K562 (cell line): ENCODE data around the gene CREB5. TPM values are rescaled to one million over a fixed set of nuclear protein-coding genes. Genes with fewer than 3 reads are reported as not detected.

Experiments used
- ATAC-seq: fragments of 200-7000 bp; cut with Tn5 transposase; 3 replicates; pipeline ENCODE4 v1.9.1; 2020; ENCODE audit warnings: moderate library complexity
- BruUV-seq: library from RNA; stranded (reverse); fragments of 400-500 nt; replicated peaks from 2 replicates; lab custom pipeline; 2021; lab: Mats Ljungman, UMichigan
- CTCF ChIA-PET: fragments of 300-600 bp; formaldehyde crosslinking; extraction: SDS; loops from one replicate; lab custom pipeline; 2021; ENCODE audit warnings: low intra/inter-chr PET ratio; lab: Yijun Ruan, JAX
- POLR2A ChIA-PET: fragments of 300-600, 350-650 bp; sonication (Branson Sonifier 250); formaldehyde crosslinking; extraction: SDS; loops from one replicate; lab custom pipeline; 2021; ENCODE audit warnings: antibody characterized with exemption, inconsistent platforms; lab: Yijun Ruan, JAX
- DNase-seq, 4 experiments: peaks; one replicate each; pipeline versions ENCODE4 v3.0.0 to v3.0.0-alpha.2; 2011 to 2018; ENCODE audit warnings: low spot score in 3 of 4, mixed read lengths in 3 of 4; ENCODE audit errors: extremely low read depth in 1 of 4
- FAIRE-seq: peaks from 2 replicates; lab custom pipeline; 2011; peaks lifted over from hg19 to GRCh38; lab: Jason Lieb, UNC
- H2AFZ ChIP-seq: 2 replicates; pipeline ENCODE4 v1.6.0; 2011; ENCODE audit warnings: low read depth, low read length, control low read depth, inconsistent platforms
- H3K27ac ChIP-seq: fragments of 200-600 bp; 3 replicates; pipeline ENCODE4 v1.8.0; 2011; ENCODE audit warnings: low read depth, mild to moderate bottlenecking, control low read depth, inconsistent platforms, low read length, moderate library complexity, mixed read lengths; ENCODE audit errors: extremely low read depth
- H3K27me3 ChIP-seq, 2 experiments: fragments of 300-600 bp in 1 of 2; 2 replicates in 1 of 2; 3 replicates in 1 of 2; pipeline versions ENCODE4 v1.6.0 to v1.8.0; 2011; ENCODE audit warnings: inconsistent platforms in 2 of 2, low read length in 2 of 2, mild to moderate bottlenecking in 1 of 2, mixed read lengths in 1 of 2, moderate library complexity in 1 of 2; ENCODE audit not compliant: control insufficient read depth in 2 of 2, insufficient read depth in 2 of 2
- H3K36me3 ChIP-seq: fragments of 300-600 bp; 3 replicates; pipeline ENCODE4 v1.8.0; 2011; ENCODE audit warnings: mild to moderate bottlenecking, low read length, inconsistent platforms; ENCODE audit not compliant: control insufficient read depth, insufficient read depth
- H3K4me1 ChIP-seq, 2 experiments: fragments of 200-600 bp in 1 of 2; replicated peaks in 1 of 2; 2 replicates in 1 of 2; 3 replicates in 1 of 2; pipeline versions ENCODE4 v1.5.1 to v1.8.0; 2011; ENCODE audit warnings: inconsistent platforms in 2 of 2, low read length in 2 of 2, mild to moderate bottlenecking in 1 of 2, mixed read lengths in 1 of 2, moderate library complexity in 1 of 2; ENCODE audit not compliant: control insufficient read depth in 2 of 2, insufficient read depth in 2 of 2
- H3K4me2 ChIP-seq: 2 replicates; pipeline ENCODE4 v1.6.1; 2011; ENCODE audit warnings: low read length, control low read depth, inconsistent platforms, mixed read lengths; ENCODE audit not compliant: insufficient read depth
- H3K4me3 ChIP-seq: fragments of 200-600 bp; sonication (generic), shearing (Covaris generic); 2 replicates; pipeline ENCODE4 v1.5.1; 2016; ENCODE audit warnings: control low read depth, inconsistent platforms
- H3K79me2 ChIP-seq: fragments of 200-600 bp; 3 replicates; pipeline ENCODE4 v1.8.0; 2011; ENCODE audit warnings: low read length, inconsistent platforms; ENCODE audit not compliant: control insufficient read depth, insufficient read depth
- H3K9ac ChIP-seq, 2 experiments: 2 replicates each; pipeline versions ENCODE4 v1.6.0 to v1.6.1; 2011; ENCODE audit warnings: low read depth in 2 of 2, low read length in 2 of 2, control low read depth in 1 of 2, inconsistent platforms in 1 of 2, mild to moderate bottlenecking in 1 of 2, mixed read lengths in 1 of 2; ENCODE audit not compliant: insufficient read depth in 1 of 2
- H3K9me1 ChIP-seq: one replicate; pipeline ENCODE4 v1.6.0; 2011; ENCODE audit warnings: inconsistent platforms, mild to moderate bottlenecking, low read length, moderate library complexity; ENCODE audit not compliant: control insufficient read depth, insufficient read depth
- H3K9me3 ChIP-seq: replicated peaks from 2 replicates; pipeline ENCODE4 v1.5.1; 2011; ENCODE audit warnings: low read depth, low read length, inconsistent platforms; ENCODE audit not compliant: control insufficient read depth, insufficient read depth
- H4K20me1 ChIP-seq: replicated peaks from 2 replicates; pipeline ENCODE4 v1.6.1; 2011; ENCODE audit warnings: low read length, inconsistent platforms, mixed read lengths; ENCODE audit not compliant: control insufficient read depth, insufficient read depth
- POLR2AphosphoS5 ChIP-seq: IDR thresholded peaks from 2 replicates; pipeline ENCODE4 v1.6.1; 2011; ENCODE audit warnings: mild to moderate bottlenecking, low read depth, low read length, moderate library complexity; ENCODE audit not compliant: control insufficient read depth, insufficient read depth
- RBM14 ChIP-seq: fragments of 200-400 bp; formaldehyde crosslinking; IDR thresholded peaks from 2 replicates; pipeline ENCODE4 v1.6.1; 2018; ENCODE audit warnings: low read depth, mild to moderate bottlenecking, low read length, moderate library complexity, borderline replicate concordance; ENCODE audit not compliant: insufficient read depth
- ZBTB8A ChIP-seq: fragments of 450-650 bp; IDR thresholded peaks from 2 replicates; pipeline ENCODE4 v1.6.1; 2018; ENCODE audit warnings: mild to moderate bottlenecking, moderate library complexity; ENCODE audit not compliant: partially characterized antibody
- WGBS: fragments of 100-300 bp; shearing (Covaris generic); methylation state at CpG from one replicate; pipeline ENCODE4 v1.1.6; 2016; ENCODE audit warnings: low coverage, mixed read lengths; ENCODE audit not compliant: insufficient coverage; ENCODE audit errors: missing lambda C conversion rate; 5-methylcytosine and 5-hydroxymethylcytosine counted together
- in situ Hi-C: fragments of 300-500 bp; cut with MboI; formaldehyde crosslinking; loops from 4 replicates; pipeline ENCODE4 v1.15.0; 2018; ENCODE audit warnings: inconsistent platforms, mixed read lengths
- intact Hi-C: fragments of 100-400 bp; cut with micrococcal nuclease; formaldehyde crosslinking; loops from 2 replicates; pipeline ENCODE4 v1.14.2; 2022
- polyA plus RNA-seq, 8 experiments: library from polyadenylated mRNA; depleted of rRNA in 4 of 8; stranded (reverse) in 5 of 8; unstranded in 3 of 8; fragments of >200 nt; fragmentation: Nextera tagmentation in 2 of 8; fragmentation: Illumina TruSeq in 1 of 8; extraction: Ambion mirVana in 2 of 8; extraction: Trizol in 1 of 8; gene quantifications; 2 replicates each; pipeline versions ENCODE4 v1.2.1 to v1.2.3, GENCODE V29; 2011 to 2014; ENCODE audit warnings: inconsistent platforms in 1 of 8, missing spikeins in 1 of 8
- total RNA-seq, 7 experiments: library from RNA; depleted of rRNA in 6 of 7; stranded (reverse); fragments of >200 nt in 6 of 7; fragmentation: Illumina TruSeq in 2 of 7; extraction: Trizol in 2 of 7; gene quantifications; 2 replicates each; pipeline versions ENCODE4 v1.2.1 to v1.2.3, GENCODE V29; 2011 to 2021; ENCODE audit warnings: low replicate concordance in 1 of 7
- TF ChIP-seq, protein P1 (sequence below): fragments of 450-650 bp; IDR thresholded peaks from 2 replicates; pipeline ENCODE4 v1.6.1; 2018; ENCODE audit not compliant: partially characterized antibody

CREB5 gene
- total and polyA plus RNA-seq, 9 of the 15 experiments (the other 6 are each of a cell fraction or from before 2014, with no cell fraction given) = 0.33 to 6.4 (median 1.8) TPM

GRCh38 chr7:28802450-28802849 lies 390.1 kb downstream of the CREB5 start:
- intact Hi-C loops (no loop called here), in situ Hi-C loops (no loop called here)
- DNase-seq (no peak), ATAC-seq (no peak), FAIRE-seq (no peak)
- TF ChIP-seq, protein P1, sequence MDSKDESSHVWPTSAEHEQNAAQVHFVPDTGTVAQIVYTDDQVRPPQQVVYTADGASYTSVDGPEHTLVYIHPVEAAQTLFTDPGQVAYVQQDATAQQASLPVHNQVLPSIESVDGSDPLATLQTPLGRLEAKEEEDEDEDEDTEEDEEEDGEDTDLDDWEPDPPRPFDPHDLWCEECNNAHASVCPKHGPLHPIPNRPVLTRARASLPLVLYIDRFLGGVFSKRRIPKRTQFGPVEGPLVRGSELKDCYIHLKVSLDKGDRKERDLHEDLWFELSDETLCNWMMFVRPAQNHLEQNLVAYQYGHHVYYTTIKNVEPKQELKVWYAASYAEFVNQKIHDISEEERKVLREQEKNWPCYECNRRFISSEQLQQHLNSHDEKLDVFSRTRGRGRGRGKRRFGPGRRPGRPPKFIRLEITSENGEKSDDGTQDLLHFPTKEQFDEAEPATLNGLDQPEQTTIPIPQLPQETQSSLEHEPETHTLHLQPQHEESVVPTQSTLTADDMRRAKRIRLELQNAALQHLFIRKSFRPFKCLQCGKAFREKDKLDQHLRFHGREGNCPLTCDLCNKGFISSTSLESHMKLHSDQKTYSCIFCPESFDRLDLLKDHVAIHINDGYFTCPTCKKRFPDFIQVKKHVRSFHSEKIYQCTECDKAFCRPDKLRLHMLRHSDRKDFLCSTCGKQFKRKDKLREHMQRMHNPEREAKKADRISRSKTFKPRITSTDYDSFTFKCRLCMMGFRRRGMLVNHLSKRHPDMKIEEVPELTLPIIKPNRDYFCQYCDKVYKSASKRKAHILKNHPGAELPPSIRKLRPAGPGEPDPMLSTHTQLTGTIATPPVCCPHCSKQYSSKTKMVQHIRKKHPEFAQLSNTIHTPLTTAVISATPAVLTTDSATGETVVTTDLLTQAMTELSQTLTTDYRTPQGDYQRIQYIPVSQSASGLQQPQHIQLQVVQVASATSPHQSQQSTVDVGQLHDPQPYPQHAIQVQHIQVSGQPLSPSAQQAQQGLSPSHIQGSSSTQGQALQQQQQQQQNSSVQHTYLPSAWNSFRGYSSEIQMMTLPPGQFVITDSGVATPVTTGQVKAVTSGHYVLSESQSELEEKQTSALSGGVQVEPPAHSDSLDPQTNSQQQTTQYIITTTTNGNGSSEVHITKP = no peak
- TF ChIP-seq POLR2AphosphoS5 (no peak), RBM14 (no peak), ZBTB8A (no peak)
- H3K79me2 ChIP-seq = no peaks in the 10 kb centered on the region
- H3K9ac ChIP-seq = no peak overlapping the region
- POLR2A ChIA-PET = no interaction called here
- CTCF ChIA-PET = no interaction called here
- 0 out of 5 replicates have a peak, but pooled peaks cover 0 to 4% of the 10 kb centered on the region in 2 experiments for H3K27me3 ChIP-seq
- 7% methylated on average over 5 of the region's 5 CpGs for WGBS
- no peaks in the 10 kb centered on the region for H3K9me3 ChIP-seq
- no peaks in the 10 kb centered on the region; the same call in 1 of the 2 replicates for H4K20me1 ChIP-seq
- H3K27ac ChIP-seq = no peak overlapping the region
- no peak overlapping the region for H3K4me2 ChIP-seq
- H3K4me1 ChIP-seq = no peaks in the 10 kb centered on the region
- H3K9me1 ChIP-seq = no peaks in the 10 kb centered on the region
- no peaks in the 10 kb centered on the region for H3K36me3 ChIP-seq
- no peak overlapping the region for H2AFZ ChIP-seq
- H3K4me3 ChIP-seq = no peak overlapping the region
- no TSS peak for BruUV-seq
